HepG2 (cell line): ENCODE data around the gene ADAMTS2. TPM values are rescaled to one million over a fixed set of nuclear protein-coding genes. Genes with fewer than 3 reads are reported as not detected.

Experiments
- ATAC-seq: fragments of 200-7000 bp; cut with Tn5 transposase; 3 replicates; pipeline ENCODE4 v1.9.1; 2020; ENCODE audit warnings: mild to moderate bottlenecking, moderate library complexity
- BruUV-seq: library from RNA; stranded (reverse); fragments of 400-500 nt; replicated peaks from 2 replicates; lab custom pipeline; 2021; lab: Mats Ljungman, UMichigan
- CTCF ChIA-PET: fragments of 300-600 bp; formaldehyde crosslinking; extraction: SDS; loops from one replicate; lab custom pipeline; 2021; ENCODE audit warnings: low total read pairs, inconsistent platforms, low intra/inter-chr PET ratio; lab: Yijun Ruan, JAX
- POLR2A ChIA-PET: fragments of 350-600 bp; sonication (Branson Sonifier 250); formaldehyde crosslinking; loops from one replicate; lab custom pipeline; 2020; ENCODE audit warnings: antibody characterized with exemption, inconsistent platforms; lab: Yijun Ruan, JAX
- DNase-seq: peaks from one replicate; pipeline ENCODE4 v3.0.0-alpha.2; 2015; ENCODE audit warnings: low spot score
- FAIRE-seq: peaks from 3 replicates; lab custom pipeline; 2011; peaks lifted over from hg19 to GRCh38; lab: Jason Lieb, UNC
- H2AFZ ChIP-seq: one replicate; pipeline ENCODE4 v1.6.1; 2011; ENCODE audit warnings: low read length, inconsistent platforms
- H3K27ac ChIP-seq: fragments of 300-600 bp; 3 replicates; pipeline ENCODE4 v1.8.0; 2011; ENCODE audit warnings: mixed run types, mild to moderate bottlenecking, mixed read lengths, low read length, inconsistent platforms; ENCODE audit not compliant: insufficient read depth; ENCODE audit errors: extremely low read length
- H3K27me3 ChIP-seq, 2 experiments: fragments of 200-600 bp in 1 of 2; 2 replicates in 1 of 2; 3 replicates in 1 of 2; pipeline versions ENCODE4 v1.6.0 to v1.8.0; 2011; ENCODE audit warnings: low read length in 2 of 2, mild to moderate bottlenecking in 2 of 2, moderate library complexity in 2 of 2, inconsistent platforms in 1 of 2; ENCODE audit not compliant: insufficient read depth in 2 of 2, control insufficient read depth in 1 of 2
- H3K36me3 ChIP-seq, 2 experiments: fragments of 200-600 bp in 1 of 2; replicated peaks in 1 of 2; 2 replicates in 1 of 2; 3 replicates in 1 of 2; pipeline versions ENCODE4 v1.5.1 to v1.8.0; 2011; ENCODE audit warnings: low read length in 2 of 2, inconsistent platforms in 1 of 2; ENCODE audit not compliant: insufficient read depth in 2 of 2, control insufficient read depth in 1 of 2
- H3K4me1 ChIP-seq: 2 replicates; pipeline ENCODE4 v1.5.1; 2012; ENCODE audit warnings: low read length, inconsistent platforms; ENCODE audit not compliant: insufficient read depth
- H3K4me2 ChIP-seq: 2 replicates; pipeline ENCODE4 v1.6.0; 2011; ENCODE audit warnings: low read depth, low read length, inconsistent platforms
- H3K4me3 ChIP-seq, 3 experiments: fragments of 200-600 bp in 1 of 3; sonication (generic), shearing (Covaris generic) in 1 of 3; replicated peaks in 1 of 3; 2 replicates each; pipeline ENCODE4 v1.5.1; 2011 to 2016; ENCODE audit warnings: low read length in 3 of 3, inconsistent platforms in 2 of 3, low read depth in 2 of 3, mild to moderate bottlenecking in 2 of 3, control low read depth in 1 of 3, mixed read lengths in 1 of 3; ENCODE audit not compliant: insufficient read depth in 1 of 3
- H3K79me2 ChIP-seq: one replicate; pipeline ENCODE4 v1.6.1; 2011; ENCODE audit warnings: low read length, inconsistent platforms; ENCODE audit not compliant: insufficient read depth
- H3K9ac ChIP-seq: 2 replicates; pipeline ENCODE4 v1.6.0; 2011; ENCODE audit warnings: mild to moderate bottlenecking, low read depth, low read length, inconsistent platforms; ENCODE audit not compliant: insufficient read depth
- H3K9me3 ChIP-seq: 2 replicates; pipeline ENCODE4 v1.5.1; 2012; ENCODE audit warnings: mild to moderate bottlenecking, low read length
- H4K20me1 ChIP-seq: 2 replicates; pipeline ENCODE4 v1.6.0; 2011; ENCODE audit warnings: inconsistent platforms, mild to moderate bottlenecking, low read length, moderate library complexity; ENCODE audit not compliant: insufficient read depth
- DRAP1 ChIP-seq: IDR thresholded peaks from 2 replicates; pipeline ENCODE4 v1.6.1; 2016; ENCODE audit warnings: missing genetic modification reagents, missing compliant biosample characterization
- ESRRA ChIP-seq: sonication (generic); formaldehyde crosslinking; IDR thresholded peaks from 2 replicates; pipeline ENCODE4 v1.5.1; 2020; ENCODE audit warnings: mild to moderate bottlenecking, low read depth, missing genetic modification reagents
- FOXM1 ChIP-seq: sonication (generic); formaldehyde crosslinking; IDR thresholded peaks from 2 replicates; pipeline ENCODE4 v1.5.0; 2020; ENCODE audit warnings: missing genetic modification reagents
- GATA4 ChIP-seq: sonication (generic); IDR thresholded peaks from 2 replicates; pipeline ENCODE4 v1.6.1; 2016; ENCODE audit warnings: antibody characterized with exemption, low read depth, borderline replicate concordance
- PCBP2 ChIP-seq: fragments of 200-400 bp; formaldehyde crosslinking; optimal IDR thresholded peaks from 2 replicates; pipeline ENCODE3; 2018; ENCODE audit warnings: low read length, low read depth; ENCODE audit not compliant: poor library complexity, severe bottlenecking
- PLRG1 ChIP-seq: fragments of 450-650 bp; conservative IDR thresholded peaks from 2 replicates; pipeline ENCODE4 v1.6.1; 2016
- REST ChIP-seq, 2 experiments: IDR thresholded peaks; 2 replicates each; pipeline ENCODE4 v1.6.1; 2011 to 2012; ENCODE audit warnings: low read length in 2 of 2, borderline replicate concordance in 1 of 2, low read depth in 1 of 2, mild to moderate bottlenecking in 1 of 2, moderate library complexity in 1 of 2
- RFX5 ChIP-seq: IDR thresholded peaks from 2 replicates; pipeline ENCODE4 v1.6.1; 2011; ENCODE audit warnings: low read depth, low read length, improper control_type of control experiment
- SOX5 ChIP-seq: IDR thresholded peaks from 2 replicates; pipeline ENCODE4 v1.6.1; 2016; ENCODE audit warnings: borderline replicate concordance
- ZC3H13 ChIP-seq: sonication (generic); formaldehyde crosslinking; IDR thresholded peaks from 2 replicates; pipeline ENCODE4 v1.8.1; 2023; ENCODE audit warnings: mild to moderate bottlenecking, missing genetic modification reagents, moderate library complexity
- ZNF605 ChIP-seq: sonication (generic); formaldehyde crosslinking; IDR thresholded peaks from 2 replicates; pipeline ENCODE4 v1.8.0; 2022; ENCODE audit warnings: mild to moderate bottlenecking, missing genetic modification reagents
- ZNF772 ChIP-seq: sonication (generic); formaldehyde crosslinking; IDR thresholded peaks from 2 replicates; pipeline ENCODE4 v1.5.0; 2020; ENCODE audit warnings: mild to moderate bottlenecking, missing genetic modification reagents
- ZSCAN5A ChIP-seq: sonication (generic); formaldehyde crosslinking; IDR thresholded peaks from 2 replicates; pipeline ENCODE4 v1.8.0; 2022; ENCODE audit warnings: mild to moderate bottlenecking, missing genetic modification reagents, borderline replicate concordance
- whole genome bisulfite sequencing: methylation state at CpG from one replicate; pipeline ENCODE4 v1.1.6; 2017; ENCODE audit warnings: low lambda C conversion rate; 5-methylcytosine and 5-hydroxymethylcytosine counted together
- in situ Hi-C: cut with HindIII; loops from 2 replicates; pipeline ENCODE4 v1.10.0; 2017; ENCODE audit warnings: low pct_unique_long_range_greater_than_20kb; ENCODE audit not compliant: extremely low pct_ligation_motif_present
- intact Hi-C: fragments of 100-400 bp; cut with micrococcal nuclease; formaldehyde crosslinking; loops from one replicate; pipeline ENCODE4 v1.10.0; 2022; ENCODE audit not compliant: unreplicated experiment
- polyA plus RNA-seq, 8 experiments: library from polyadenylated mRNA; depleted of rRNA in 3 of 8; stranded (reverse) in 7 of 8; unstranded in 1 of 8; fragments of >200 nt; fragmentation: Illumina TruSeq in 4 of 8; extraction: Trizol in 4 of 8; gene quantifications; 2 replicates each; pipeline versions ENCODE4 v1.2.1 to v1.2.3, GENCODE V29; 2011 to 2016; ENCODE audit warnings: low read depth in 4 of 8, missing spikeins in 1 of 8, mixed read lengths in 1 of 8; ENCODE audit not compliant: insufficient read depth in 1 of 8
- total RNA-seq, 5 experiments: library from RNA; depleted of rRNA; stranded (reverse); fragments of >200 nt; fragmentation: Illumina TruSeq; extraction: Trizol; gene quantifications; 2 replicates each; pipeline ENCODE4 v1.2.3, GENCODE V29; 2016; ENCODE audit warnings: low read depth in 1 of 5

The ADAMTS2 gene
- total and polyA plus RNA-seq, 2 of the 13 experiments (the other 11 are each of a cell fraction or from before 2014, with no cell fraction given), result 0.24 to 3.5 TPM

- TF ChIP-seq ESRRA (CRISPR knock-in tag), result no peak
- TF ChIP-seq DRAP1 (CRISPR knock-in tag), result no peak
- TF ChIP-seq PLRG1, result no peak
Measured at GRCh38 chr5:179348011-179348530, 2.8 kb upstream of the ADAMTS2 start (continued).

- no peak for DNase-seq
Measured at GRCh38 chr5:179347581-179347980, 2.3 kb upstream of the ADAMTS2 start.

More at GRCh38 chr5:179347581-179347980, 2.3 kb upstream of the ADAMTS2 start:
- no peak overlapping the region for H3K27ac ChIP-seq
- no peak for FAIRE-seq
- no peak overlapping the region for H3K4me2 ChIP-seq
- 0% methylated on average over 1 of the region's 2 CpGs for WGBS
- TF ChIP-seq GATA4, result no peak
- no peak for TF ChIP-seq ZSCAN5A (CRISPR knock-in tag)
- TF ChIP-seq ZNF605 (CRISPR knock-in tag), result no peak
- no peak for TF ChIP-seq REST (IDR thresholded peaks at IDR 0.05; ENCODE audit: borderline replicate concordance in 1 of 2, low read depth in 1 of 2, low read length in 2 of 2)
- TF ChIP-seq ZC3H13, result no peak
- TF ChIP-seq PCBP2, result no peak
- TF ChIP-seq RFX5, result no peak
- TF ChIP-seq FOXM1 (CRISPR knock-in tag), result no peak
- no peak for TF ChIP-seq SOX5
- no peak for TF ChIP-seq ZNF772 (CRISPR knock-in tag)
- POLR2A ChIA-PET, result no interaction called here
- no peaks in the 10 kb centered on the region for H3K4me1 ChIP-seq
- intact Hi-C loops (no loop called here), in situ Hi-C loops (no loop called here)
- no TSS peak for BruUV-seq
- no peak overlapping the region for H2AFZ ChIP-seq
- ATAC-seq, result no peak
- H4K20me1 ChIP-seq, result no peaks in the 10 kb centered on the region
- H3K9ac ChIP-seq, result no peak overlapping the region
- peaks cover 19 to 84% of the 10 kb centered on the region in 2 experiments for H3K27me3 ChIP-seq
- no peaks in the 10 kb centered on the region for H3K79me2 ChIP-seq
- H3K4me3 ChIP-seq, result no peak overlapping the region
- CTCF ChIA-PET, result no interaction called here
- H3K36me3 ChIP-seq, result no peaks in the 10 kb centered on the region
- H3K9me3 ChIP-seq, result no peaks in the 10 kb centered on the region
